DOHH2 (cell line): ENCODE results near the gene C19orf25.

Experiments used
- CTCF ChIP-seq: fragments of 200-600 bp; sonication (generic); IDR thresholded peaks from one replicate; pipeline ENCODE4 v1.5.1; 2014; ENCODE audit warnings: antibody characterized with exemption, mild to moderate bottlenecking, low read depth, low read length; ENCODE audit not compliant: poor library complexity, severe bottlenecking
- EZH2phosphoT487 ChIP-seq: fragments of 200-600 bp; sonication (generic); IDR thresholded peaks from 2 replicates; pipeline ENCODE4 v1.6.1; 2017; ENCODE audit warnings: borderline replicate concordance, mild to moderate bottlenecking, antibody characterized with exemption, low read length, moderate library complexity, mixed read lengths

- no peak for TF ChIP-seq CTCF
- no peak for TF ChIP-seq EZH2phosphoT487
These were observed 45.4 kb upstream of the C19orf25 start for GRCh38 chr19:1524287-1524971.
